ENCODE measurements around the gene MT4.

DNA sequence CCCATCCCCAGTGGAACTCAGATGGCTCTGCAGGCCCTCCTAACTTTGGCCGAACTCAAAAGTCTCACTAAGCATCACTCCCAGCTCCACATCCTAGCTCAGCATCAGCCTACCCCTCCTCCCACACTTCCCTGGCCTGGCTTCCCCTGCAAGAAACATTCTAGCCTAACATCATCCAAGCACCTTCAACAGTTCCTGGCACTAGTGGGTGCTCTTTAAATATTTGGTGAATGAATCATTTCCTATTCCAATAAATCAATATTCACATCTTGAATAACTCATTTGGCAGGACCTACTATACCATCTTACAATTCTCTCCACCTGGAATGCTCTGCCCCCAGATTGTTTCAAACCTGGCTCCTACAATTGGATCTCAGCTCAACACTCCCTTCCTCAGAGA lies 34.0 kb upstream of the MT4 start:
- TF ChIP-seq CTCF (IDR thresholded peaks at IDR 0.05) (no peak), EZH2 (IDR thresholded peaks at IDR 0.05) (no peak), EZH2phosphoT487 (IDR thresholded peaks at IDR 0.05) (no peak)

All from neural progenitor cell (in vitro differentiated cells).